ENCODE measurements around the gene RNF144A. TPM values are rescaled to one million over a fixed set of nuclear protein-coding genes. Genes with fewer than 3 reads are reported as not detected.

The RNF144A gene
- polyA plus RNA-seq, 3 donors, result 0.30 to 0.68 (median 0.48) TPM

DNA sequence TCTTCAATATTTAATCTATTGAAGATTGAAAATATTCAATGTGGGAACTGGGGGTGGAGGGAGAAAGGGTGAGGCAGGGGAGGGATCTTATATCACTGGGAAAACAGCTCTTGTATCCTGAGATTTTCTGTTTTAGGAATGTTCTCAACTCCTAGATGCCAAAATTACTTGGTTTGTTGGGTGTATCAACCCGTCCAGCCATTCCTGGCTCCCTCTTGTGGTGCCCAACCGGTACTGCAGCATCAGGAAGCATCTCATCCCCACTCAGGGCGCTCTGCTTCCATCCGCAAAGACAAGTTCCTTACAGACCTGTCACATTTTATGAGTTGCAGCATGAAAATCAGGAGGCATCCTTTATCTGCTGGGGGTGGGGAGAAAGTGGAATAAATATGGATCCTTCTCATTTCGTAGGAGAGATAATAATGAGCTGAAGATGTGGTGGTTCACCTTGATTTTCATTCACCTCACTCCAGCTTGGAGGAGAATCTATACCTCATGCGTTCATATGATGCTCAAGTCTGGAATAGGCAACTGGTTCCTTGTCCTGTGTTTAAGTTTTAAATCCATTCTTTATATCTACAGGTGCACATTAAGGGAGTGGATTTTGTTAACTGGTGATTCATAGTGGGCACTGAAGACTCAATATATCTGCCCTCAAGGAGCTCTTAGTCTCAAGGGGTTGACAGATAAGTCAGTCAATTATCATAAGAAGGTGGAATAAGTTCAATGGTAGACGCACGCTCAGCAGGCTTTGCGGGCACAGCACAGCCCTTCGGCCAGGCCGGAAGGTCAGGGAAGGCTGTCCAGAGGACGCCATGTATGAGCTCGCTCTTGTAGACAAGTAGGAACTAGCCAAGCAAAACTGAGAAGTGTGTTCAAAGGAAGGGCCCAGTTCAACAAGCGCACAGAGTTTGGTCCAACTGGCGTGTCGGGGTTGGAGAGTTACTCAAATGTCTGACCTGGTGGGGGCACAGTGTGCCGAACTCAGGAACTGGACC is 127.3 kb downstream of the RNF144A start:
- Mint-ChIP-seq H3K36me3 (peaks cover 9 to 17% of the 10 kb centered on the region in 2 donors), H3K27me3 (ENCODE audit: low read depth in 3 of 3) (no peaks in the 10 kb centered on the region), H3K4me3 (no peak overlapping the region), H3K4me1 (peaks cover 15% of the 10 kb centered on the region), H3K9me3 (peaks cover 0 to 8% (median 4%) of the 10 kb centered on the region in 7 donors), H3K27ac (peak overlapping the region in 1 of 7 donors; percentile 40)
- 95% methylated on average over 11 of the region's 17 CpGs for WGBS (ENCODE audit: insufficient coverage)
- no peak overlapping the region for H3K27ac ChIP-seq (ENCODE audit: low read depth in 1 of 2, low read length in 2 of 2)
- no peaks in the 10 kb centered on the region for H4K20me1 ChIP-seq (ENCODE audit: insufficient read depth, low read length)
- no peaks in the 10 kb centered on the region for H3K9me3 ChIP-seq (replicated peaks in 1 of 2; ENCODE audit: control insufficient read depth in 1 of 2, insufficient read depth in 1 of 2, low read length in 2 of 2)
- TF ChIP-seq, protein P1, sequence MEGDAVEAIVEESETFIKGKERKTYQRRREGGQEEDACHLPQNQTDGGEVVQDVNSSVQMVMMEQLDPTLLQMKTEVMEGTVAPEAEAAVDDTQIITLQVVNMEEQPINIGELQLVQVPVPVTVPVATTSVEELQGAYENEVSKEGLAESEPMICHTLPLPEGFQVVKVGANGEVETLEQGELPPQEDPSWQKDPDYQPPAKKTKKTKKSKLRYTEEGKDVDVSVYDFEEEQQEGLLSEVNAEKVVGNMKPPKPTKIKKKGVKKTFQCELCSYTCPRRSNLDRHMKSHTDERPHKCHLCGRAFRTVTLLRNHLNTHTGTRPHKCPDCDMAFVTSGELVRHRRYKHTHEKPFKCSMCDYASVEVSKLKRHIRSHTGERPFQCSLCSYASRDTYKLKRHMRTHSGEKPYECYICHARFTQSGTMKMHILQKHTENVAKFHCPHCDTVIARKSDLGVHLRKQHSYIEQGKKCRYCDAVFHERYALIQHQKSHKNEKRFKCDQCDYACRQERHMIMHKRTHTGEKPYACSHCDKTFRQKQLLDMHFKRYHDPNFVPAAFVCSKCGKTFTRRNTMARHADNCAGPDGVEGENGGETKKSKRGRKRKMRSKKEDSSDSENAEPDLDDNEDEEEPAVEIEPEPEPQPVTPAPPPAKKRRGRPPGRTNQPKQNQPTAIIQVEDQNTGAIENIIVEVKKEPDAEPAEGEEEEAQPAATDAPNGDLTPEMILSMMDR (IDR thresholded peaks at IDR 0.05), result peak; percentile 99
- H3K9ac ChIP-seq (ENCODE audit: insufficient read depth, low read length, poor library complexity, severe bottlenecking), result no peak overlapping the region
- intact Hi-C loops (cut with micrococcal nuclease), result no loop called here
- no peaks in the 10 kb centered on the region for H3K79me2 ChIP-seq (ENCODE audit: insufficient read depth, low read length)
- no peak overlapping the region for H3K4me3 ChIP-seq (replicated peaks in 1 of 3; ENCODE audit: low read depth in 2 of 3, low read length in 3 of 3)
- H3K4me2 ChIP-seq (replicated peaks; ENCODE audit: extremely low read depth, low read length, poor library complexity, severe bottlenecking), result no peak overlapping the region
- H3K36me3 ChIP-seq (replicated peaks in 1 of 2; ENCODE audit: control insufficient read depth in 1 of 2, insufficient read depth in 2 of 2, low read length in 2 of 2), result no peaks in the 10 kb centered on the region
- no peak overlapping the region for H2AFZ ChIP-seq (ENCODE audit: insufficient read depth, low read depth, low read length, poor library complexity, severe bottlenecking)
- DNase-seq, result peak; percentile 39 to 56 (median 55)
- no peaks in the 10 kb centered on the region for H3K27me3 ChIP-seq (ENCODE audit: control insufficient read depth in 2 of 2, insufficient read depth in 2 of 2, low read length in 2 of 2)
- H3K4me1 ChIP-seq (ENCODE audit: control insufficient read depth in 1 of 2, insufficient read depth in 2 of 2, low read length in 2 of 2), result peaks cover 0 to 14% of the 10 kb centered on the region in 2 donors

GRCh38 chr2:7045601-7046590 is 128.7 kb downstream of the RNF144A start:
- peaks cover 3 to 21% (median 14%) of the 10 kb centered on the region in 7 donors for H3K9me3 Mint-ChIP-seq
- no peaks in the 10 kb centered on the region for H3K36me3 ChIP-seq (replicated peaks in 1 of 2; ENCODE audit: control insufficient read depth in 1 of 2, insufficient read depth in 2 of 2, low read length in 2 of 2)
- WGBS (ENCODE audit: insufficient coverage), result 46% methylated on average over 10 of the region's 15 CpGs
- no peak overlapping the region for H3K27ac ChIP-seq (ENCODE audit: low read depth in 1 of 2, low read length in 2 of 2)
- peaks cover 0 to 12% of the 10 kb centered on the region in 2 donors for H3K9me3 ChIP-seq (replicated peaks in 1 of 2; ENCODE audit: control insufficient read depth in 1 of 2, insufficient read depth in 1 of 2, low read length in 2 of 2)
- H3K27ac Mint-ChIP-seq, result peak overlapping the region in 1 of 7 donors; percentile 28
- TF ChIP-seq, protein P1 (IDR thresholded peaks at IDR 0.05), result no peak
- no peak overlapping the region for H3K9ac ChIP-seq (ENCODE audit: insufficient read depth, low read length, poor library complexity, severe bottlenecking)
- H3K4me2 ChIP-seq (replicated peaks; ENCODE audit: extremely low read depth, low read length, poor library complexity, severe bottlenecking), result no peak overlapping the region
- no peak for DNase-seq
- peaks cover 4 to 11% of the 10 kb centered on the region in 2 donors for H3K36me3 Mint-ChIP-seq
- no peaks in the 10 kb centered on the region for H3K79me2 ChIP-seq (ENCODE audit: insufficient read depth, low read length)
- H3K4me1 ChIP-seq (ENCODE audit: control insufficient read depth in 1 of 2, insufficient read depth in 2 of 2, low read length in 2 of 2), result peaks cover 0 to 14% of the 10 kb centered on the region in 2 donors
- no peaks in the 10 kb centered on the region for H3K27me3 ChIP-seq (ENCODE audit: control insufficient read depth in 2 of 2, insufficient read depth in 2 of 2, low read length in 2 of 2)
- intact Hi-C loops (cut with micrococcal nuclease), result no loop called here
- H2AFZ ChIP-seq (ENCODE audit: insufficient read depth, low read depth, low read length, poor library complexity, severe bottlenecking), result peak overlapping the region; percentile 4
- H3K4me3 ChIP-seq (replicated peaks in 1 of 3; ENCODE audit: low read depth in 2 of 3, low read length in 3 of 3), result no peak overlapping the region
- H4K20me1 ChIP-seq (ENCODE audit: insufficient read depth, low read length), result no peaks in the 10 kb centered on the region
- H3K4me3 Mint-ChIP-seq, result no peak overlapping the region
- peaks cover 15% of the 10 kb centered on the region for H3K4me1 Mint-ChIP-seq
- H3K27me3 Mint-ChIP-seq (ENCODE audit: low read depth in 3 of 3), result no peaks in the 10 kb centered on the region

Measured in CD14-positive monocyte (primary cell).